Lower lobe of right lung (tissue), 2 donors: Measurements from ENCODE around the gene SNRNP200. TPM values are rescaled to one million over a fixed set of nuclear protein-coding genes. Genes with fewer than 3 reads are reported as not detected.

Source experiments
- ATAC-seq, 2 donors: fragments of 200-7000 bp; cut with Tn5 transposase; one replicate each; pipeline ENCODE4 v1.9.1; 2020 to 2022; ENCODE audit warnings: mild to moderate bottlenecking in 2 of 2, moderate library complexity in 2 of 2
- DNase-seq: peaks from one replicate; pipeline ENCODE4 v3.0.0-alpha.2; 2020
- H3K27ac ChIP-seq: fragments of 200-600 bp; one replicate; pipeline ENCODE4 v1.8.0; 2022
- H3K27me3 ChIP-seq: fragments of 200-600 bp; one replicate; pipeline ENCODE4 v1.8.0; 2022; ENCODE audit warnings: low read depth
- H3K36me3 ChIP-seq: fragments of 200-600 bp; one replicate; pipeline ENCODE4 v1.8.0; 2022; ENCODE audit warnings: mild to moderate bottlenecking
- H3K4me1 ChIP-seq: fragments of 200-600 bp; one replicate; pipeline ENCODE4 v1.8.0; 2022
- H3K4me3 ChIP-seq: fragments of 200-600 bp; one replicate; pipeline ENCODE4 v1.8.0; 2022; ENCODE audit warnings: mild to moderate bottlenecking
- H3K9me3 ChIP-seq: fragments of 200-600 bp; one replicate; pipeline ENCODE4 v1.8.0; 2022
- intact Hi-C: fragments of 100-400 bp; cut with DNase I; formaldehyde crosslinking; loops from one replicate; pipeline ENCODE4 v1.11.0; 2022
- total RNA-seq: library from RNA; stranded (reverse); fragmentation: NEBNext Ultra II Directional; extraction: Animal tissue kit (Norgen Biotek cat#: 25700); gene quantifications from one replicate; pipeline ENCODE4 v1.2.1, GENCODE V29; 2021
- TF ChIP-seq, protein P1 (sequence below): fragments of 200-600 bp; IDR thresholded peaks from one replicate; pipeline ENCODE4 v1.8.0; 2022; ENCODE audit warnings: antibody characterized with exemption, mild to moderate bottlenecking
- donor health status: DM: no; HTN: yes; CAD: no; lungs with severe emphysema.

Gene SNRNP200
- total RNA-seq, 1 donor from 2014 or later: 95.3 TPM

DNA sequence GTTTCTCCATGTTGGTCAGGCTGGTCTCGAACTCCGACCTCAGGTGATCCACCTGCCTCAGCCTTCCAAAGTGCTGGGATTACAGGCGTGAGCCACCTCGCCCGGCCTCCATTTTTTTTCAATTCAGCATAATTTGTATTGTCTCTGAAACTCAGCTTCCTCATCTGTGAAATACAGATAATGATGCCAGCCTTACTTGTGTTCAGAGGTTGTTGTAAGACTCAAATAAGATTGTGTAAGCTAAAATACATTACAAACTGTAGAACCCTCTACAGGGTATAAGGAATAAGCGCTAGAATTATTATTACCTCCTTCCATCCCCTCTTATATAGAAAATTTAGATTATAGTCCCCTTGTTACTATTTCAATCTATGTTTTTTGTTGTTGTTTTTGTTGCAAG lies 71.9 kb downstream of the SNRNP200 start:
- DNase-seq: no peak
- Histone ChIP-seq H3K27ac (no peak overlapping the region), H3K27me3 (no peaks in the 10 kb centered on the region), H3K9me3 (no peaks in the 10 kb centered on the region), H3K4me3 (no peak overlapping the region), H3K36me3 (no peaks in the 10 kb centered on the region), H3K4me1 (no peaks in the 10 kb centered on the region)
- TF ChIP-seq, protein P1, sequence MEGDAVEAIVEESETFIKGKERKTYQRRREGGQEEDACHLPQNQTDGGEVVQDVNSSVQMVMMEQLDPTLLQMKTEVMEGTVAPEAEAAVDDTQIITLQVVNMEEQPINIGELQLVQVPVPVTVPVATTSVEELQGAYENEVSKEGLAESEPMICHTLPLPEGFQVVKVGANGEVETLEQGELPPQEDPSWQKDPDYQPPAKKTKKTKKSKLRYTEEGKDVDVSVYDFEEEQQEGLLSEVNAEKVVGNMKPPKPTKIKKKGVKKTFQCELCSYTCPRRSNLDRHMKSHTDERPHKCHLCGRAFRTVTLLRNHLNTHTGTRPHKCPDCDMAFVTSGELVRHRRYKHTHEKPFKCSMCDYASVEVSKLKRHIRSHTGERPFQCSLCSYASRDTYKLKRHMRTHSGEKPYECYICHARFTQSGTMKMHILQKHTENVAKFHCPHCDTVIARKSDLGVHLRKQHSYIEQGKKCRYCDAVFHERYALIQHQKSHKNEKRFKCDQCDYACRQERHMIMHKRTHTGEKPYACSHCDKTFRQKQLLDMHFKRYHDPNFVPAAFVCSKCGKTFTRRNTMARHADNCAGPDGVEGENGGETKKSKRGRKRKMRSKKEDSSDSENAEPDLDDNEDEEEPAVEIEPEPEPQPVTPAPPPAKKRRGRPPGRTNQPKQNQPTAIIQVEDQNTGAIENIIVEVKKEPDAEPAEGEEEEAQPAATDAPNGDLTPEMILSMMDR: no peak
- intact Hi-C loops: no loop called here
- no peak for ATAC-seq

DNA sequence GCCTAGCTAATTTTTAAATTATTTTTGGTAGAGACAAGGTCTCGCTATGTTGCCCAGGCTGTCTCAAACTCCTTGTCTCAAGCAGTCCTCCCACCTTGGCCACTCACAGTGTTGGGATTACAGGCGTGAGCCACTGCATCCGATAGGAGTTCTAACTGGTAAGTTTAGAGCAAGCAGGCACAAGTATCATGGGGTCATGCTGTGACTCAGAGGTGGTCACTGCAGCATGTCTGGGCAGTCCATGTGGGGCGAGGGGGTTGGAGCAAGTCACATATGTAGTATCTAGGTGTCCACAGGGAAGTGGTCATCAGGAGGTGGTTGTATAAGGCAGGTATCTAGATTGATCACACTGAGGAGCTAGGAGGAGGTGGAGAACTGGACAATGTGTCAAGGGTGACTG lies 74.0 kb downstream of the SNRNP200 start:
- TF ChIP-seq, protein P1: no peak
- Histone ChIP-seq H3K27ac (no peak overlapping the region), H3K9me3 (no peaks in the 10 kb centered on the region), H3K4me3 (no peak overlapping the region), H3K4me1 (no peaks in the 10 kb centered on the region), H3K36me3 (no peaks in the 10 kb centered on the region), H3K27me3 (no peaks in the 10 kb centered on the region)
- ATAC-seq (no peak), DNase-seq (no peak)
- intact Hi-C loops: no loop called here

DNA sequence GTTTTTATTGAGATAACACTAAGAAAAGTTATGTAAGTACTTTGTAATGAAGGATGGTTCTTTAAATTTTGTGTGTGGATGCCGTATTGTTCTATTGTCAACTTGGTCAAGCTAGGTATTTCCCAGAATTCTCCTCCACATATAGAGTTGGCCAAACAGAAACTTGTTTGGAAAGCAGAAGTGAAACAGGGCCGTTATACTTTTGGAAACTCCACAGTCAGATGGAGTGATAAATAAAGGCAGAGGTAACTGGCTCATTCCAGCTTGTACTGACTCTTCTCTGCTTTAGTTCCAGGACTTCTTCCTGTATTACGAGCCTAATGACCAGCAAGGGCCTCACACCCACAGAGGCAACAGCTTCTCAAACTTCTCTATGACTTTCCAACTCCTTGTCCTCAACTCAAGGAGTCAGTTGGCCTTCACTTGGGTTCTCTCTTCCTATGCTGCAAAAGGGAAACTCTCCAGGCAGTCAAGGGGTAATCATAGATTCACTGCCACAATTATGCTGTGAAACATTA lies 80.3 kb downstream of the SNRNP200 start:
- H3K36me3 ChIP-seq: no peaks in the 10 kb centered on the region
- peaks cover 11% of the 10 kb centered on the region for H3K4me1 ChIP-seq
- no peaks in the 10 kb centered on the region for H3K9me3 ChIP-seq
- ATAC-seq (peak; percentile 40 to 80), DNase-seq (no peak)
- no peak overlapping the region for H3K4me3 ChIP-seq
- H3K27me3 ChIP-seq: no peaks in the 10 kb centered on the region
- peak overlapping the region; percentile 24 for H3K27ac ChIP-seq
- TF ChIP-seq, protein P1: no peak
- intact Hi-C loops: no loop called here

Other genes starting within 250 kb of the SNRNP200 start
- 0.32 TPM for gene ADRA2B, start 189.0 kb downstream of the SNRNP200 start, total RNA-seq
- not detected for gene ASTL, start 167.0 kb downstream of the SNRNP200 start, total RNA-seq
- 5.5 TPM for gene DUSP2, start 160.1 kb downstream of the SNRNP200 start, total RNA-seq
- 147 TPM for gene STARD7, start 96.7 kb downstream of the SNRNP200 start, total RNA-seq
- gene TMEM127, start 39.5 kb downstream of the SNRNP200 start, total RNA-seq: 77.4 TPM
- gene CIAO1, start 39.3 kb downstream of the SNRNP200 start, total RNA-seq: 62.3 TPM
- gene ITPRIPL1, start 19.8 kb upstream of the SNRNP200 start, total RNA-seq: 1.9 TPM
- gene NCAPH, start 30.2 kb upstream of the SNRNP200 start, total RNA-seq: 1.2 TPM
- gene NEURL3, start 199.8 kb upstream of the SNRNP200 start, total RNA-seq: 0.27 TPM
- gene ARID5A, start 231.2 kb upstream of the SNRNP200 start, total RNA-seq: 27.7 TPM